B cell (primary cell): ENCODE measurements around the gene PDGFRB. TPM values are rescaled to one million over a fixed set of nuclear protein-coding genes. Genes with fewer than 3 reads are reported as not detected.

Experiments used
- ATAC-seq: fragments of 200-7000 bp; cut with Tn5 transposase; one replicate; pipeline ENCODE4 v1.10.0; 2021; ENCODE audit warnings: low read depth, mild to moderate bottlenecking, moderate number of reproducible peaks, moderate library complexity
- CTCF ChIA-PET: fragments of 350-600 bp; sonication (Branson Sonifier 250); formaldehyde crosslinking; loops from one replicate; lab custom pipeline; 2021; ENCODE audit warnings: antibody characterized with exemption, inconsistent platforms; lab: Charles Lee
- POLR2A ChIA-PET: fragments of 350-600 bp; sonication (Branson Sonifier 250); formaldehyde crosslinking; loops from one replicate; lab custom pipeline; 2021; ENCODE audit warnings: antibody characterized with exemption; lab: Charles Lee
- DNase-seq: peaks from one replicate; pipeline ENCODE4 v3.0.0; 2013
- H2AFZ ChIP-seq: 2 replicates; pipeline ENCODE4 v1.6.1; 2012; ENCODE audit warnings: mild to moderate bottlenecking, low read depth, low read length; ENCODE audit not compliant: insufficient read depth, poor library complexity, severe bottlenecking
- H3K27ac ChIP-seq, 2 donors: 1 replicate in 1 of 2; 2 replicates in 1 of 2; pipeline ENCODE4 v1.5.1; 2012 to 2013; ENCODE audit warnings: low read length in 2 of 2, mild to moderate bottlenecking in 2 of 2, moderate library complexity in 1 of 2
- H3K27me3 ChIP-seq, 4 experiments: fragments of 200-600 bp in 1 of 4; sonication (generic) in 1 of 4; replicated peaks in 1 of 4; 1 replicate in 2 of 4; 2 replicates in 2 of 4; pipeline versions ENCODE4 v1.6.1 to v1.7.0; 2013 to 2016; ENCODE audit warnings: low read length in 3 of 4, mild to moderate bottlenecking in 2 of 4, mixed read lengths in 1 of 4, moderate library complexity in 1 of 4; ENCODE audit not compliant: insufficient read depth in 4 of 4, control insufficient read depth in 3 of 4; ENCODE audit errors: control extremely low read depth in 1 of 4
- H3K36me3 ChIP-seq, 2 experiments: replicated peaks in 1 of 2; 1 replicate in 1 of 2; 2 replicates in 1 of 2; pipeline versions ENCODE4 v1.6.1 to v1.7.1; 2013; ENCODE audit warnings: low read length in 1 of 2; ENCODE audit not compliant: insufficient read depth in 2 of 2, control insufficient read depth in 1 of 2; ENCODE audit errors: control extremely low read depth in 1 of 2, extremely low read depth in 1 of 2
- H3K4me1 ChIP-seq, 2 donors: fragments of 200-600 bp in 1 of 2; sonication (generic) in 1 of 2; 1 replicate in 1 of 2; 2 replicates in 1 of 2; pipeline versions ENCODE4 v1.5.1 to v1.6.1; 2013 to 2017; ENCODE audit warnings: low read length in 2 of 2; ENCODE audit not compliant: control insufficient read depth in 2 of 2, insufficient read depth in 2 of 2
- H3K4me2 ChIP-seq: replicated peaks from 2 replicates; pipeline ENCODE3; 2012; ENCODE audit warnings: mild to moderate bottlenecking, low read depth, low read length; ENCODE audit not compliant: poor library complexity, severe bottlenecking
- H3K4me3 ChIP-seq, 5 experiments: fragments of 200-600 bp in 1 of 5; sonication (generic) in 1 of 5; 1 replicate in 3 of 5; 2 replicates in 2 of 5; pipeline versions ENCODE4 v1.5.1 to v1.7.0; 2011 to 2016; ENCODE audit warnings: low read length in 4 of 5, mild to moderate bottlenecking in 4 of 5, low read depth in 2 of 5, control low read depth in 1 of 5, moderate library complexity in 1 of 5; ENCODE audit not compliant: insufficient read depth in 1 of 5; ENCODE audit errors: control extremely low read depth in 1 of 5, extremely low read depth in 1 of 5
- H3K79me2 ChIP-seq: fragments of 200-600 bp; sonication (generic); one replicate; pipeline ENCODE4 v1.6.0; 2016; ENCODE audit warnings: low read length; ENCODE audit not compliant: control insufficient read depth, insufficient read depth
- H3K9ac ChIP-seq: fragments of 200-600 bp; sonication (generic); 2 replicates; pipeline ENCODE4 v1.6.1; 2017; ENCODE audit warnings: mild to moderate bottlenecking, low read length, moderate library complexity
- H3K9me3 ChIP-seq, 3 donors: one replicate each; pipeline versions ENCODE4 v1.6.1 to v1.7.1; 2013; ENCODE audit warnings: low read length in 2 of 3; ENCODE audit not compliant: control insufficient read depth in 2 of 3, insufficient read depth in 1 of 3; ENCODE audit errors: control extremely low read depth in 1 of 3
- H4K20me1 ChIP-seq: 2 replicates; pipeline ENCODE4 v1.6.0; 2012; ENCODE audit warnings: mild to moderate bottlenecking, low read length; ENCODE audit not compliant: insufficient read depth, control insufficient read depth, poor library complexity, severe bottlenecking
- H3K27ac Mint-ChIP-seq: one replicate; pipeline ENCODE4 v1.8.0; 2021; ENCODE audit warnings: mixed read lengths
- H3K27me3 Mint-ChIP-seq: one replicate; pipeline ENCODE4 v1.8.0; 2021; ENCODE audit warnings: mixed read lengths
- H3K4me1 Mint-ChIP-seq: one replicate; pipeline ENCODE4 v1.8.0; 2021; ENCODE audit warnings: mixed read lengths
- H3K4me3 Mint-ChIP-seq: one replicate; pipeline ENCODE4 v1.8.0; 2021; ENCODE audit warnings: mixed read lengths
- H3K9me3 Mint-ChIP-seq: one replicate; pipeline ENCODE4 v1.8.0; 2022; ENCODE audit warnings: mixed read lengths; ENCODE audit not compliant: insufficient read depth
- CTCF ChIP-seq: fragments of 200-600 bp; IDR thresholded peaks from one replicate; pipeline ENCODE4 v1.8.0; 2022; ENCODE audit warnings: antibody characterized with exemption, mild to moderate bottlenecking
- EZH2 ChIP-seq: IDR thresholded peaks from 2 replicates; pipeline ENCODE4 v1.6.1; 2012; ENCODE audit warnings: borderline replicate concordance, low read depth, mild to moderate bottlenecking, moderate library complexity, low read length; ENCODE audit not compliant: insufficient read depth, poor library complexity, severe bottlenecking
- WGBS: methylation state at CpG from one replicate; pipeline ENCODE4 v1.1.5; 2013; ENCODE audit warnings: missing lambda C conversion rate; ENCODE audit not compliant: insufficient coverage; 5-methylcytosine and 5-hydroxymethylcytosine counted together
- intact Hi-C: fragments of 100-400 bp; cut with micrococcal nuclease; formaldehyde crosslinking; loops from one replicate; pipeline ENCODE4 v1.10.0; 2022
- polyA plus RNA-seq: library from polyadenylated mRNA; depleted of rRNA; stranded (reverse); fragments of >200 nt; gene quantifications from 2 replicates; pipeline ENCODE4 v1.2.3, GENCODE V29; 2012
- total RNA-seq, 2 donors: library from RNA; stranded (reverse); fragments of 120-200 nt in 1 of 2; gene quantifications; 1 replicate in 1 of 2; 2 replicates in 1 of 2; pipeline versions ENCODE4 v1.2.3 to v1.2.4, GENCODE V29; 2013 to 2022

PDGFRB gene
- total and polyA plus RNA-seq, 2 donors (not counting 1 experiment from before 2014, with no cell fraction given) = 0.42 to 3.6 TPM

DNA sequence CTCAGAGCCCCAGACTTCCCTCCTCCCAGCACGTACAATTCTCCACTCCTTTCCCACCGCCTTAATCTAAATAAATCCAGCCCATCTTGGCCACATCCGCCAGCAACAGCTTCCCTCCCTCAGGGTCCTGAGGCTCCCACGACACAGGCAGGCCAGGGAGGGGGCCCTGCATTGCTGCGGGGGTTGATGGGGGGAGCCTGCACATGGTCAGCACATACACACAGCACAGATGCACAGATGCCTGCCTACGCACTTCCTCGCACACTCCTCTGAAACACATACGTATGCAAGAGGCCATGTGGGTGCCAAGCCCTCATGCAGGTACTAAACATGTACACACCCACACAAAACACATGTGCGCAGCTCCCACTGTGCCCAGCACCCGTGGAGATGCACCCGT, 14.8 kb downstream of the PDGFRB start:
- WGBS = 87% methylated on average over 11 of the region's 11 CpGs
- intact Hi-C loops = no loop called here
- H4K20me1 ChIP-seq = no peaks in the 10 kb centered on the region
- H3K4me3 ChIP-seq = no peak overlapping the region
- no peaks in the 10 kb centered on the region for H3K9me3 Mint-ChIP-seq
- H3K4me1 ChIP-seq = no peaks in the 10 kb centered on the region
- H3K79me2 ChIP-seq = no peaks in the 10 kb centered on the region
- POLR2A ChIA-PET = no interaction called here
- H3K27me3 ChIP-seq = no peaks in the 10 kb centered on the region
- no peaks in the 10 kb centered on the region for H3K36me3 ChIP-seq
- no peaks in the 10 kb centered on the region for H3K27me3 Mint-ChIP-seq
- H3K27ac ChIP-seq = no peak overlapping the region
- H3K4me2 ChIP-seq = no peak overlapping the region
- TF ChIP-seq EZH2 (no peak), CTCF (no peak)
- no peak overlapping the region for H2AFZ ChIP-seq
- no peaks in the 10 kb centered on the region for H3K9me3 ChIP-seq
- H3K9ac ChIP-seq = no peak overlapping the region
- DNase-seq (no peak), ATAC-seq (no peak)
- H3K4me1 Mint-ChIP-seq = no peaks in the 10 kb centered on the region
- no peak overlapping the region for H3K4me3 Mint-ChIP-seq
- no peak overlapping the region for H3K27ac Mint-ChIP-seq
- CTCF ChIA-PET = no interaction called here

GRCh38 chr5:150139334-150139733, 16.3 kb downstream of the PDGFRB start:
- H3K9ac ChIP-seq = no peak overlapping the region
- H3K4me3 Mint-ChIP-seq = no peak overlapping the region
- H3K27ac ChIP-seq = no peak overlapping the region
- H3K4me3 ChIP-seq = no peak overlapping the region
- H3K4me2 ChIP-seq = no peak overlapping the region
- H3K27ac Mint-ChIP-seq = no peak overlapping the region
- POLR2A ChIA-PET = no interaction called here
- DNase-seq (no peak), ATAC-seq (no peak)
- CTCF ChIA-PET = interaction anchor here (0.7 kb wide), 1 partner anchor 321 kb away, joined by 3 read pairs; no protein-coding TSS in a partner anchor
- no peaks in the 10 kb centered on the region for H3K36me3 ChIP-seq
- H3K4me1 Mint-ChIP-seq = no peaks in the 10 kb centered on the region
- H3K9me3 Mint-ChIP-seq = no peaks in the 10 kb centered on the region
- no peak overlapping the region for H2AFZ ChIP-seq
- no peaks in the 10 kb centered on the region for H3K9me3 ChIP-seq
- H3K27me3 Mint-ChIP-seq = no peaks in the 10 kb centered on the region
- no peaks in the 10 kb centered on the region for H3K4me1 ChIP-seq
- no peaks in the 10 kb centered on the region for H4K20me1 ChIP-seq
- intact Hi-C loops = no loop called here
- no peak for TF ChIP-seq CTCF
- no peak for TF ChIP-seq EZH2
- no peaks in the 10 kb centered on the region for H3K79me2 ChIP-seq
- 96% methylated on average over 4 of the region's 6 CpGs for WGBS
- H3K27me3 ChIP-seq = no peaks in the 10 kb centered on the region
